H9 (cell line): ENCODE results near the gene COQ10B. TPM values are rescaled to one million over a fixed set of nuclear protein-coding genes. Genes with fewer than 3 reads are reported as not detected.

ENCODE experiments used
- DNase-seq: peaks from one replicate; pipeline ENCODE4 v3.0.0-alpha.2; 2017
- H2AFZ ChIP-seq: one replicate; pipeline ENCODE4 v1.6.1; 2013; ENCODE audit warnings: mild to moderate bottlenecking, low read length, control low read depth, moderate library complexity
- H2AK5ac ChIP-seq: 2 replicates; pipeline ENCODE4 v1.6.1; 2013; ENCODE audit warnings: low read length, control low read depth, mixed read lengths; ENCODE audit not compliant: insufficient read length
- H2BK120ac ChIP-seq: one replicate; pipeline ENCODE4 v1.6.1; 2013; ENCODE audit warnings: low read depth, mild to moderate bottlenecking, low read length, control low read depth, inconsistent platforms; ENCODE audit not compliant: poor library complexity, severe bottlenecking
- H2BK12ac ChIP-seq: 2 replicates; pipeline ENCODE4 v1.6.1; 2013; ENCODE audit warnings: low read length, control low read depth, mixed read lengths, low read depth; ENCODE audit not compliant: insufficient read length
- H2BK15ac ChIP-seq: 2 replicates; pipeline ENCODE4 v1.6.1; 2013; ENCODE audit warnings: low read depth, low read length, control low read depth
- H2BK20ac ChIP-seq: one replicate; pipeline ENCODE4 v1.6.1; 2013; ENCODE audit warnings: low read depth, mild to moderate bottlenecking, low read length, control low read depth, inconsistent platforms; ENCODE audit not compliant: poor library complexity, severe bottlenecking
- H2BK5ac ChIP-seq: 2 replicates; pipeline ENCODE4 v1.6.1; 2013; ENCODE audit warnings: low read length, control low read depth, mixed read lengths; ENCODE audit not compliant: insufficient read length
- H3K14ac ChIP-seq: 2 replicates; pipeline ENCODE4 v1.6.1; 2013; ENCODE audit warnings: low read length, control low read depth; ENCODE audit not compliant: insufficient read depth
- H3K18ac ChIP-seq: 2 replicates; pipeline ENCODE4 v1.6.1; 2013; ENCODE audit warnings: low read depth, mild to moderate bottlenecking, mixed read lengths, low read length, control low read depth; ENCODE audit not compliant: insufficient read length
- H3K23ac ChIP-seq: 2 replicates; pipeline ENCODE4 v1.6.1; 2013; ENCODE audit warnings: low read length, control low read depth, mixed read lengths, low read depth; ENCODE audit not compliant: insufficient read length
- H3K23me2 ChIP-seq: 2 replicates; pipeline ENCODE4 v1.6.1; 2013; ENCODE audit warnings: low read depth, mild to moderate bottlenecking, mixed read lengths, low read length, control low read depth; ENCODE audit not compliant: insufficient read length, poor library complexity, severe bottlenecking
- H3K27ac ChIP-seq: 2 replicates; pipeline ENCODE4 v1.5.1; 2013; ENCODE audit warnings: low read length, control low read depth, mixed read lengths, low read depth; ENCODE audit not compliant: insufficient read length
- H3K27me3 ChIP-seq: 2 replicates; pipeline ENCODE4 v1.6.1; 2013; ENCODE audit warnings: low read length, control low read depth, inconsistent platforms; ENCODE audit not compliant: insufficient read depth
- H3K4ac ChIP-seq: 2 replicates; pipeline ENCODE4 v1.6.1; 2013; ENCODE audit warnings: low read depth, mild to moderate bottlenecking, control low read depth, inconsistent platforms, low read length, moderate library complexity
- H3K4me1 ChIP-seq: 2 replicates; pipeline ENCODE4 v1.6.1; 2013; ENCODE audit warnings: low read length, control low read depth, inconsistent platforms; ENCODE audit not compliant: insufficient read depth
- H3K4me2 ChIP-seq: 2 replicates; pipeline ENCODE4 v1.6.1; 2013; ENCODE audit warnings: low read length, control low read depth, mixed read lengths; ENCODE audit not compliant: insufficient read length, insufficient read depth
- H3K56ac ChIP-seq: 2 replicates; pipeline ENCODE4 v1.6.1; 2013; ENCODE audit warnings: low read depth, mild to moderate bottlenecking, mixed read lengths, low read length, control low read depth; ENCODE audit not compliant: insufficient read length
- H3K79me1 ChIP-seq: 2 replicates; pipeline ENCODE4 v1.6.1; 2013; ENCODE audit warnings: low read depth, mild to moderate bottlenecking, moderate library complexity, low read length, control low read depth, inconsistent platforms; ENCODE audit not compliant: insufficient read depth, poor library complexity, severe bottlenecking
- H3K79me2 ChIP-seq: 2 replicates; pipeline ENCODE4 v1.6.1; 2013; ENCODE audit warnings: low read length, control low read depth, inconsistent platforms; ENCODE audit not compliant: insufficient read depth
- H3K9ac ChIP-seq: 2 replicates; pipeline ENCODE4 v1.6.1; 2013; ENCODE audit warnings: low read length, control low read depth, mixed read lengths; ENCODE audit not compliant: insufficient read length; ENCODE audit errors: extremely low read depth
- H3K9me3 ChIP-seq: one replicate; pipeline ENCODE4 v1.6.1; 2013; ENCODE audit warnings: low read depth, low read length, inconsistent platforms; ENCODE audit not compliant: control insufficient read depth
- H3T11ph ChIP-seq: one replicate; pipeline ENCODE4 v1.6.1; 2013; ENCODE audit warnings: mild to moderate bottlenecking, low read length, control low read depth, inconsistent platforms
- H4K20me1 ChIP-seq: one replicate; pipeline ENCODE4 v1.6.1; 2013; ENCODE audit not compliant: control insufficient read depth, insufficient read length, insufficient read depth
- H4K5ac ChIP-seq: 2 replicates; pipeline ENCODE4 v1.6.1; 2013; ENCODE audit warnings: low read depth, mild to moderate bottlenecking, mixed read lengths, low read length, control low read depth; ENCODE audit not compliant: insufficient read length
- H4K8ac ChIP-seq: replicated peaks from 2 replicates; pipeline ENCODE4 v1.6.1; 2013; ENCODE audit warnings: low read length, control low read depth, mixed read lengths, low read depth; ENCODE audit not compliant: insufficient read length
- H4K91ac ChIP-seq: 2 replicates; pipeline ENCODE4 v1.6.1; 2013; ENCODE audit warnings: low read depth, mild to moderate bottlenecking, moderate library complexity, mixed read lengths, low read length, control low read depth; ENCODE audit not compliant: insufficient read length
- H3K27ac Mint-ChIP-seq, 3 experiments: 2 replicates in 2 of 3; 3 replicates in 1 of 3; pipeline ENCODE4 v1.8.0; 2020 to 2021; ENCODE audit warnings: mixed read lengths in 3 of 3, mild to moderate bottlenecking in 1 of 3, moderate library complexity in 1 of 3
- H3K27me3 Mint-ChIP-seq: 2 replicates; pipeline ENCODE4 v1.8.0; 2021; ENCODE audit warnings: low read depth, mild to moderate bottlenecking, moderate library complexity, mixed read lengths
- H3K36me3 Mint-ChIP-seq, 3 experiments: 2 replicates in 2 of 3; 3 replicates in 1 of 3; pipeline ENCODE4 v1.8.0; 2020 to 2021; ENCODE audit warnings: low read depth in 3 of 3, mixed read lengths in 3 of 3; ENCODE audit not compliant: insufficient read depth in 1 of 3
- H3K4me1 Mint-ChIP-seq, 2 experiments: 2 replicates each; pipeline ENCODE4 v1.8.0; 2020; ENCODE audit warnings: mixed read lengths in 2 of 2
- H3K4me3 Mint-ChIP-seq, 2 experiments: 2 replicates in 1 of 2; 3 replicates in 1 of 2; pipeline ENCODE4 v1.8.0; 2020 to 2021; ENCODE audit warnings: mild to moderate bottlenecking in 2 of 2, mixed read lengths in 2 of 2, moderate library complexity in 1 of 2
- H3K9me3 Mint-ChIP-seq, 2 experiments: 2 replicates in 1 of 2; 3 replicates in 1 of 2; pipeline ENCODE4 v1.8.0; 2020; ENCODE audit warnings: mild to moderate bottlenecking in 2 of 2, mixed read lengths in 2 of 2, moderate library complexity in 1 of 2
- WGBS: extraction: QIAGEN DNeasy Blood & Tissue Kit; methylation state at CpG from one replicate; pipeline ENCODE4 v1.1.7; 2013; ENCODE audit warnings: missing lambda C conversion rate, low lambda C conversion rate, mixed read lengths; ENCODE audit not compliant: insufficient read length; ENCODE audit errors: extremely low coverage; 5-methylcytosine and 5-hydroxymethylcytosine counted together
- total RNA-seq: library from RNA; stranded (reverse); gene quantifications from 2 replicates; pipeline ENCODE4 v1.2.1, GENCODE V29; 2021
- TF ChIP-seq, protein P1 (sequence below): fragments of 200-600 bp; sonication (generic); conservative IDR thresholded peaks from 3 replicates; pipeline ENCODE4 v1.8.0; 2021; ENCODE audit warnings: antibody characterized with exemption, mild to moderate bottlenecking

COQ10B gene
- total RNA-seq, 1 experiment from 2014 or later: 16.2 TPM

GRCh38 chr2:197506658-197507057 lies 53.3 kb downstream of the COQ10B start:
- no peak overlapping the region for H2BK15ac ChIP-seq
- no CpG with 5 or more reads among the region's 5 CpGs for WGBS
- no peaks in the 10 kb centered on the region for H3K9me3 ChIP-seq
- H2BK12ac ChIP-seq: no peak overlapping the region
- no peak overlapping the region for H4K91ac ChIP-seq
- no peak overlapping the region for H3K4ac ChIP-seq
- H4K8ac ChIP-seq: no peak overlapping the region
- H3T11ph ChIP-seq: no peak overlapping the region
- no peaks in the 10 kb centered on the region for H3K27me3 ChIP-seq
- no peak overlapping the region for H3K4me2 ChIP-seq
- H3K23ac ChIP-seq: no peak overlapping the region
- Mint-ChIP-seq H3K4me3 (no peak overlapping the region), H3K4me1 (peaks cover 7 to 10% of the 10 kb centered on the region in 2 experiments), H3K27me3 (no peaks in the 10 kb centered on the region), H3K27ac (no peak overlapping the region), H3K9me3 (no peaks in the 10 kb centered on the region), H3K36me3 (peaks cover 18 to 39% (median 32%) of the 10 kb centered on the region in 3 experiments; a peak in 6 of 7 replicates)
- no peak overlapping the region for H3K18ac ChIP-seq
- no peak overlapping the region for H4K5ac ChIP-seq
- TF ChIP-seq, protein P1, sequence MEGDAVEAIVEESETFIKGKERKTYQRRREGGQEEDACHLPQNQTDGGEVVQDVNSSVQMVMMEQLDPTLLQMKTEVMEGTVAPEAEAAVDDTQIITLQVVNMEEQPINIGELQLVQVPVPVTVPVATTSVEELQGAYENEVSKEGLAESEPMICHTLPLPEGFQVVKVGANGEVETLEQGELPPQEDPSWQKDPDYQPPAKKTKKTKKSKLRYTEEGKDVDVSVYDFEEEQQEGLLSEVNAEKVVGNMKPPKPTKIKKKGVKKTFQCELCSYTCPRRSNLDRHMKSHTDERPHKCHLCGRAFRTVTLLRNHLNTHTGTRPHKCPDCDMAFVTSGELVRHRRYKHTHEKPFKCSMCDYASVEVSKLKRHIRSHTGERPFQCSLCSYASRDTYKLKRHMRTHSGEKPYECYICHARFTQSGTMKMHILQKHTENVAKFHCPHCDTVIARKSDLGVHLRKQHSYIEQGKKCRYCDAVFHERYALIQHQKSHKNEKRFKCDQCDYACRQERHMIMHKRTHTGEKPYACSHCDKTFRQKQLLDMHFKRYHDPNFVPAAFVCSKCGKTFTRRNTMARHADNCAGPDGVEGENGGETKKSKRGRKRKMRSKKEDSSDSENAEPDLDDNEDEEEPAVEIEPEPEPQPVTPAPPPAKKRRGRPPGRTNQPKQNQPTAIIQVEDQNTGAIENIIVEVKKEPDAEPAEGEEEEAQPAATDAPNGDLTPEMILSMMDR: no peak
- no peak overlapping the region for H2AK5ac ChIP-seq
- H4K20me1 ChIP-seq: no peaks in the 10 kb centered on the region
- no peaks in the 10 kb centered on the region; the same call in 1 of the 2 replicates for H3K4me1 ChIP-seq
- H2AFZ ChIP-seq: no peak overlapping the region
- H3K79me1 ChIP-seq: no peaks in the 10 kb centered on the region
- H2BK5ac ChIP-seq: no peak overlapping the region
- H3K14ac ChIP-seq: no peak overlapping the region
- peaks cover 5% of the 10 kb centered on the region; the same call in 1 of the 2 replicates for H3K79me2 ChIP-seq
- H3K23me2 ChIP-seq: no peaks in the 10 kb centered on the region
- H3K9ac ChIP-seq: no peak overlapping the region
- H3K27ac ChIP-seq: no peak overlapping the region
- no peak overlapping the region for H2BK20ac ChIP-seq
- DNase-seq: no peak
- H2BK120ac ChIP-seq: no peak overlapping the region
- H3K56ac ChIP-seq: no peak overlapping the region
